Common myeloid progenitor, CD34-positive (primary cell): ENCODE measurements around the gene TMUB1.
A peak's percentile ranks its signal among the peaks of the same experiment; 100 is the strongest.

Experiments used
- CTCF ChIA-PET: fragments of 350-600 bp; sonication (Branson Sonifier 250); formaldehyde crosslinking; loops from one replicate; lab custom pipeline; 2021; ENCODE audit warnings: antibody characterized with exemption; lab: Charles Lee
- POLR2A ChIA-PET: fragments of 350-600 bp; sonication (Branson Sonifier 250); formaldehyde crosslinking; loops from one replicate; lab custom pipeline; 2021; ENCODE audit warnings: antibody characterized with exemption; lab: Charles Lee
- DNase-seq, 3 donors: peaks; one replicate each; pipeline versions ENCODE4 v3.0.0 to v3.0.0-alpha.2; 2013
- H3K27ac ChIP-seq, 2 experiments: 1 replicate in 1 of 2; 2 replicates in 1 of 2; pipeline ENCODE4 v1.7.0; 2013; ENCODE audit warnings: inconsistent platforms in 2 of 2, low read length in 2 of 2, mild to moderate bottlenecking in 2 of 2, low read depth in 1 of 2, moderate library complexity in 1 of 2; ENCODE audit not compliant: severe bottlenecking in 2 of 2, insufficient read depth in 1 of 2, poor library complexity in 1 of 2
- H3K27me3 ChIP-seq, 5 experiments: replicated peaks in 2 of 5; 1 replicate in 3 of 5; 2 replicates in 2 of 5; pipeline versions ENCODE4 v1.6.1 to v1.7.0; 2013; ENCODE audit warnings: low read length in 4 of 5, mild to moderate bottlenecking in 2 of 5, moderate library complexity in 2 of 5, inconsistent platforms in 1 of 5; ENCODE audit not compliant: insufficient read depth in 5 of 5, control insufficient read depth in 4 of 5
- H3K36me3 ChIP-seq, 4 experiments: 1 replicate in 2 of 4; 2 replicates in 2 of 4; pipeline versions ENCODE4 v1.6.1 to v1.7.0; 2013; ENCODE audit warnings: low read length in 3 of 4, control low read depth in 1 of 4, mild to moderate bottlenecking in 1 of 4; ENCODE audit not compliant: control insufficient read depth in 4 of 4, insufficient read depth in 4 of 4
- H3K4me1 ChIP-seq, 4 experiments: 1 replicate in 3 of 4; 2 replicates in 1 of 4; pipeline versions ENCODE4 v1.6.1 to v1.7.1; 2013; ENCODE audit warnings: low read length in 3 of 4, mild to moderate bottlenecking in 3 of 4, control low read depth in 1 of 4, inconsistent platforms in 1 of 4, moderate library complexity in 1 of 4; ENCODE audit not compliant: control insufficient read depth in 4 of 4, insufficient read depth in 4 of 4; ENCODE audit errors: control extremely low read depth in 1 of 4
- H3K4me3 ChIP-seq, 7 experiments: 1 replicate in 4 of 7; 2 replicates in 3 of 7; pipeline versions ENCODE4 v1.5.1 to v1.7.0; 2013; ENCODE audit warnings: mild to moderate bottlenecking in 7 of 7, low read length in 6 of 7, moderate library complexity in 6 of 7, inconsistent platforms in 2 of 7, low read depth in 2 of 7, control low read depth in 1 of 7; ENCODE audit not compliant: insufficient read depth in 4 of 7, control insufficient read depth in 1 of 7; ENCODE audit errors: extremely low read depth in 1 of 7
- H3K9me3 ChIP-seq, 5 experiments: 1 replicate in 4 of 5; 2 replicates in 1 of 5; pipeline versions ENCODE4 v1.6.1 to v1.7.1; 2013; ENCODE audit warnings: low read length in 4 of 5, mild to moderate bottlenecking in 2 of 5, inconsistent platforms in 1 of 5, low read depth in 1 of 5, moderate library complexity in 1 of 5; ENCODE audit not compliant: control insufficient read depth in 4 of 5, insufficient read depth in 2 of 5; ENCODE audit errors: control extremely low read depth in 1 of 5
- WGBS: methylation state at CpG from one replicate; pipeline ENCODE4 v1.1.5; 2013; ENCODE audit not compliant: insufficient coverage; 5-methylcytosine and 5-hydroxymethylcytosine counted together

The TMUB1 gene

GRCh38 chr7:151056666-151057505 lies 26.4 kb downstream of the TMUB1 start:
- H3K27ac ChIP-seq, result peak overlapping the region in 1 of 2 experiments; percentile 90
- POLR2A ChIA-PET, result no interaction called here
- H3K9me3 ChIP-seq, result no peaks in the 10 kb centered on the region
- no peak for DNase-seq
- peaks cover 0 to 2% (median 0%) of the 10 kb centered on the region in 5 experiments for H3K27me3 ChIP-seq
- 68% methylated on average over 25 of the region's 29 CpGs for WGBS
- CTCF ChIA-PET, result no interaction called here
- peak overlapping the region; percentile 75 to 98 (median 82) for H3K4me3 ChIP-seq
- H3K36me3 ChIP-seq, result peaks cover 0 to 4% (median 3%) of the 10 kb centered on the region in 4 experiments
- peaks cover 5 to 60% (median 46%) of the 10 kb centered on the region in 4 experiments for H3K4me1 ChIP-seq

GRCh38 chr7:151056283-151056665 lies 27.0 kb downstream of the TMUB1 start:
- CTCF ChIA-PET, result no interaction called here

DNA sequence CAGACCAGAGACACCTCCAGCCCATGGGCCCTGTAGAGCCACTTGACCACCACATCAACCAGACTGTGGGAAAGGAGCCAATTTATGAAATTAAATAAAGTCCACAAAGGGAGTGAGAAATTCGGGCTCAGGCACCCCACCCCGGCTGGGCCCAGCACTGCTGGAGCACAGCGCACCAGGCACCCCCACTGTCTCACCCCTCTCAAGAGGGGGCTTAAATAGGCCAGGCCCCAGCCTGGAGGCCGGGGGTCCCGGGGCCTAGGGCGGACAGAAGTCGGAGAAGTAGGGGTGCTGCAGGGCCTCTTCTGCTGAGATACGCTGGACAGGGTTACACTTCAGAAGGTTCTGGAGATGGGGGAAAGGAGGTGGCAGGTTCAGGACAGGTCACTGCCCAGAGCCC lies 29.5 kb downstream of the TMUB1 start:
- WGBS, result 97% methylated on average over 4 of the region's 8 CpGs
- ChIA-PET CTCF (no interaction called here), POLR2A (no interaction called here)
- H3K4me3 ChIP-seq, result no peak overlapping the region
- H3K9me3 ChIP-seq, result no peaks in the 10 kb centered on the region
- no peak overlapping the region for H3K27ac ChIP-seq
- H3K4me1 ChIP-seq, result peaks cover 3 to 56% (median 38%) of the 10 kb centered on the region in 4 experiments
- H3K27me3 ChIP-seq, result peaks cover 0 to 13% (median 0%) of the 10 kb centered on the region in 5 experiments
- DNase-seq, result no peak
- peaks cover 0 to 3% (median 1%) of the 10 kb centered on the region in 4 experiments for H3K36me3 ChIP-seq

More at GRCh38 chr7:151056283-151056665, 27.0 kb downstream of the TMUB1 start:
- H3K4me3 ChIP-seq, result no peak overlapping the region
- no peak for DNase-seq
- no peak overlapping the region for H3K27ac ChIP-seq
- no peaks in the 10 kb centered on the region for H3K9me3 ChIP-seq
- H3K4me1 ChIP-seq, result peaks cover 5 to 60% (median 49%) of the 10 kb centered on the region in 4 experiments
- POLR2A ChIA-PET, result no interaction called here
- H3K36me3 ChIP-seq, result peaks cover 0 to 3% (median 1%) of the 10 kb centered on the region in 4 experiments
- WGBS, result 100% methylated on average over 3 of the region's 6 CpGs
- H3K27me3 ChIP-seq, result peaks cover 0 to 3% (median 0%) of the 10 kb centered on the region in 5 experiments

GRCh38 chr7:151053096-151053495 lies 30.2 kb downstream of the TMUB1 start:
- POLR2A ChIA-PET, result no interaction called here

DNA sequence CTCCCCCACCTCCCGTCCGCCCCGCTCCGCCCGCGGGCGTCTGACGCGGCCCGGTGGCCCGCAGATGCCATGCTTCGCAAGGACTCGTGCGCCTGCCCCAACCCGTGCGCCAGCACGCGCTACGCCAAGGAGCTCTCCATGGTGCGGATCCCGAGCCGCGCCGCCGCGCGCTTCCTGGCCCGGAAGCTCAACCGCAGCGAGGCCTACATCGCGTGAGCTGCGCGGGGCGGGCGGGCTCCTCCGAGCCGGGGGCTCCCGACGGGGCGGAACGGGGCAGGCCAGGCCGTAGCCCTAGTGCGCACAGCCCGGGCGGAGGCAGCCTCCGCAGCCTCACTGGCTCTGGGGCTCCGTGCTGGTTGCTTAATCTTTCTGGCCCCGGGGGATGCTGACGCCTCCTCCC lies 32.2 kb downstream of the TMUB1 start:
- Histone ChIP-seq H3K27me3 (peaks cover 0 to 13% (median 0%) of the 10 kb centered on the region in 5 experiments), H3K27ac (no peak overlapping the region), H3K36me3 (peaks cover 0 to 3% (median 1%) of the 10 kb centered on the region in 4 experiments), H3K4me1 (peaks cover 0 to 44% (median 34%) of the 10 kb centered on the region in 4 experiments), H3K9me3 (no peaks in the 10 kb centered on the region), H3K4me3 (no peak overlapping the region)
- CTCF ChIA-PET, result interaction anchor here (0.8 to 1.5 kb wide), 5 partner anchors 10 to 62 kb away, joined by 3 to 5 read pairs (median 3); no protein-coding TSS in a partner anchor
- POLR2A ChIA-PET, result no interaction called here
- peak; percentile 87 to 93 (median 93) for DNase-seq
- WGBS, result 3% methylated on average over 40 of the region's 50 CpGs

More at GRCh38 chr7:151053096-151053495, 30.2 kb downstream of the TMUB1 start:
- Histone ChIP-seq H3K9me3 (no peaks in the 10 kb centered on the region), H3K36me3 (peaks cover 0 to 3% (median 1%) of the 10 kb centered on the region in 4 experiments), H3K27me3 (peaks cover 0 to 13% (median 0%) of the 10 kb centered on the region in 5 experiments), H3K4me1 (peaks cover 1 to 50% (median 32%) of the 10 kb centered on the region in 4 experiments), H3K4me3 (peak overlapping the region in 1 of 7 experiments; percentile 10), H3K27ac (no peak overlapping the region)
- CTCF ChIA-PET, result interaction anchor here (1.0 to 1.2 kb wide), 3 partner anchors 14 to 166 kb away, joined by 3 read pairs; no protein-coding TSS in a partner anchor
- peak in 1 of 3 donors; percentile 17 for DNase-seq
- 80% methylated on average over 1 of the region's 4 CpGs for WGBS

DNA sequence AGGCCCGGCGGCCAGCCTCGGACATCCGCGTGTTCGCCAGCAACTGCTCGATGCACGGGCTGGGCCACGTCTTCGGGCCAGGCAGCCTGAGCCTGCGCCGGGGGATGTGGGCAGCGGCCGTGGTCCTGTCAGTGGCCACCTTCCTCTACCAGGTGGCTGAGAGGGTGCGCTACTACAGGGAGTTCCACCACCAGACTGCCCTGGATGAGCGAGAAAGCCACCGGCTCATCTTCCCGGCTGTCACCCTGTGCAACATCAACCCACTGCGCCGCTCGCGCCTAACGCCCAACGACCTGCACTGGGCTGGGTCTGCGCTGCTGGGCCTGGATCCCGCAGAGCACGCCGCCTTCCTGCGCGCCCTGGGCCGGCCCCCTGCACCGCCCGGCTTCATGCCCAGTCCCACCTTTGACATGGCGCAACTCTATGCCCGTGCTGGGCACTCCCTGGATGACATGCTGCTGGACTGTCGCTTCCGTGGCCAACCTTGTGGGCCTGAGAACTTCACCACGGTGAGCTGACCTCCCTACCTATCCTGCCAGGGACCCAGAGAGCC lies 34.3 kb downstream of the TMUB1 start:
- Histone ChIP-seq H3K4me1 (peaks cover 0 to 44% (median 35%) of the 10 kb centered on the region in 4 experiments), H3K27ac (no peak overlapping the region), H3K4me3 (no peak overlapping the region), H3K9me3 (no peaks in the 10 kb centered on the region), H3K36me3 (peaks cover 0 to 7% (median 1%) of the 10 kb centered on the region in 4 experiments), H3K27me3 (peaks cover 0 to 13% (median 0%) of the 10 kb centered on the region in 5 experiments)
- POLR2A ChIA-PET, result no interaction called here
- CTCF ChIA-PET, result no interaction called here
- no peak for DNase-seq
- WGBS, result 98% methylated on average over 38 of the region's 38 CpGs
